Urinary bladder (tissue), 4 donors: ENCODE results near the gene ITFG1. TPM values are rescaled to one million over a fixed set of nuclear protein-coding genes. Genes with fewer than 3 reads are reported as not detected.
A peak's percentile ranks its signal among the peaks of the same experiment; 100 is the strongest.
"Not testable (repeated sequence)": the region's sequence is repeated elsewhere in the genome, so short reads cannot be mapped to it uniquely, and the experiment has no call there.

Source experiments
- DNase-seq: peaks from one replicate; pipeline ENCODE4 v3.0.0-alpha.2; 2015; ENCODE audit errors: extremely low spot score
- H3K27ac ChIP-seq: one replicate; pipeline ENCODE4 v1.5.1; 2013; ENCODE audit warnings: low read depth, mild to moderate bottlenecking, moderate library complexity
- H3K36me3 ChIP-seq: one replicate; pipeline ENCODE4 v1.6.1; 2013; ENCODE audit warnings: mild to moderate bottlenecking, moderate library complexity; ENCODE audit not compliant: insufficient read depth
- H3K4me1 ChIP-seq: one replicate; pipeline ENCODE4 v1.6.1; 2013; ENCODE audit warnings: mild to moderate bottlenecking, moderate library complexity; ENCODE audit not compliant: insufficient read depth
- H3K4me3 ChIP-seq: one replicate; pipeline ENCODE4 v1.5.1; 2013; ENCODE audit warnings: low read depth, low read length
- WGBS: extraction: QIAGEN DNeasy Blood & Tissue Kit; methylation state at CpG from one replicate; pipeline ENCODE4 v1.1.7; 2013; 5-methylcytosine and 5-hydroxymethylcytosine counted together
- polyA plus RNA-seq: library from polyadenylated mRNA; stranded (reverse); fragments of 200-250 nt; gene quantifications from one replicate; pipeline ENCODE4 v1.2.3, GENCODE V29; 2013
- total RNA-seq: library from RNA; depleted of rRNA; stranded (reverse); fragments of >200 nt; gene quantifications from one replicate; pipeline ENCODE4 v1.2.3, GENCODE V29; 2014
- donor health status: healthy with polysubstance abuse.
- donor health status: healthy.

Gene ITFG1
- total and polyA plus RNA-seq, 2 donors: 44.9 to 125 TPM

- H3K27ac ChIP-seq: no peak overlapping the region
- no peak overlapping the region for H3K4me3 ChIP-seq
- DNase-seq: no peak
- WGBS: 81% methylated on average over 2 of the region's 2 CpGs
- H3K36me3 ChIP-seq: no peaks in the 10 kb centered on the region
- H3K4me1 ChIP-seq: no peaks in the 10 kb centered on the region
Observed at GRCh38 chr16:47465919-47466630, 5.2 kb upstream of the ITFG1 start.

GRCh38 chr16:47463771-47464624, 3.1 kb upstream of the ITFG1 start:
- Histone ChIP-seq H3K4me1 (peaks cover 2% of the 10 kb centered on the region), H3K27ac (no peak overlapping the region), H3K4me3 (no peak overlapping the region), H3K36me3 (no peaks in the 10 kb centered on the region)
- DNase-seq: no peak
- 74% methylated on average over 11 of the region's 11 CpGs for WGBS

- H3K27ac ChIP-seq: no peak overlapping the region
- H3K4me3 ChIP-seq: peak overlapping the region; percentile 84
- 2% methylated on average over 17 of the region's 17 CpGs for WGBS
- H3K36me3 ChIP-seq: no peaks in the 10 kb centered on the region
- peaks cover 2% of the 10 kb centered on the region for H3K4me1 ChIP-seq
- peak; percentile 21 for DNase-seq
Observed at GRCh38 chr16:47461598-47462266, 869 bp upstream of the ITFG1 start.

GRCh38 chr16:47460359-47460710, 528 bp downstream of the ITFG1 start:
- DNase-seq: no peak
- Histone ChIP-seq H3K36me3 (no peaks in the 10 kb centered on the region), H3K4me1 (peaks cover 2% of the 10 kb centered on the region), H3K4me3 (peak overlapping the region; percentile 84), H3K27ac (peak overlapping the region; percentile 97)
- WGBS: 1% methylated on average over 4 of the region's 4 CpGs

- Histone ChIP-seq H3K4me3 (no peak overlapping the region), H3K4me1 (peaks cover 2% of the 10 kb centered on the region), H3K27ac (no peak overlapping the region), H3K36me3 (no peaks in the 10 kb centered on the region)
- DNase-seq: no peak
- WGBS: 89% methylated on average over 1 of the region's 1 CpG
Observed at GRCh38 chr16:47459603-47460002, 1.3 kb downstream of the ITFG1 start.

- peaks cover 2% of the 10 kb centered on the region for H3K4me1 ChIP-seq
- no peak overlapping the region for H3K4me3 ChIP-seq
- WGBS: 86% methylated on average over 2 of the region's 2 CpGs
- peaks cover 2% of the 10 kb centered on the region for H3K36me3 ChIP-seq
- DNase-seq: no peak
- no peak overlapping the region for H3K27ac ChIP-seq
Observed at GRCh38 chr16:47458331-47458730, 2.5 kb downstream of the ITFG1 start.

- no peak for DNase-seq
- H3K4me3 ChIP-seq: no peak overlapping the region
- WGBS: 93% methylated on average over 3 of the region's 3 CpGs
- H3K4me1 ChIP-seq: no peaks in the 10 kb centered on the region
- peaks cover 2% of the 10 kb centered on the region for H3K36me3 ChIP-seq
- H3K27ac ChIP-seq: no peak overlapping the region
Observed at GRCh38 chr16:47449788-47450187, 11.1 kb downstream of the ITFG1 start.

- H3K4me1 ChIP-seq: no peaks in the 10 kb centered on the region
- H3K4me3 ChIP-seq: no peak overlapping the region
- DNase-seq: no peak
- peaks cover 2% of the 10 kb centered on the region for H3K36me3 ChIP-seq
- 70% methylated on average over 3 of the region's 3 CpGs for WGBS
- H3K27ac ChIP-seq: no peak overlapping the region
Observed at GRCh38 chr16:47448830-47449575, 11.9 kb downstream of the ITFG1 start.

- no peak overlapping the region for H3K4me3 ChIP-seq
- no peak for DNase-seq
- H3K36me3 ChIP-seq: no peaks in the 10 kb centered on the region
- 98% methylated on average over 3 of the region's 3 CpGs for WGBS
- no peak overlapping the region for H3K27ac ChIP-seq
- H3K4me1 ChIP-seq: no peaks in the 10 kb centered on the region
Observed at GRCh38 chr16:47446431-47446830, 14.4 kb downstream of the ITFG1 start.

- H3K36me3 ChIP-seq, DNase-seq: not testable (repeated sequence)
Observed at GRCh38 chr16:47442884-47443283, 18.0 kb downstream of the ITFG1 start.

GRCh38 chr16:47440066-47440465, 20.8 kb downstream of the ITFG1 start:
- H3K4me3 ChIP-seq, H3K4me1 ChIP-seq, DNase-seq, H3K27ac ChIP-seq, H3K36me3 ChIP-seq: not testable (repeated sequence)
- 92% methylated on average over 3 of the region's 3 CpGs for WGBS

More at GRCh38 chr16:47442884-47443283, 18.0 kb downstream of the ITFG1 start:
- not testable (repeated sequence) for H3K4me3 ChIP-seq, H3K4me1 ChIP-seq, H3K27ac ChIP-seq

- 92% methylated on average over 2 of the region's 2 CpGs for WGBS
- H3K4me1 ChIP-seq, H3K27ac ChIP-seq, H3K4me3 ChIP-seq, DNase-seq, H3K36me3 ChIP-seq: not testable (repeated sequence)
Observed at GRCh38 chr16:47434274-47434673, 26.6 kb downstream of the ITFG1 start.

- H3K36me3 ChIP-seq: no peaks in the 10 kb centered on the region
Observed at GRCh38 chr16:47431960-47432359, 28.9 kb downstream of the ITFG1 start.

More at GRCh38 chr16:47431960-47432359, 28.9 kb downstream of the ITFG1 start:
- 91% methylated on average over 3 of the region's 3 CpGs for WGBS
- H3K4me1 ChIP-seq: no peaks in the 10 kb centered on the region
- H3K4me3 ChIP-seq: no peak overlapping the region
- H3K27ac ChIP-seq: no peak overlapping the region
- DNase-seq: no peak
